Measurements from ENCODE around the gene SMIM23. TPM values are rescaled to one million over a fixed set of nuclear protein-coding genes. Genes with fewer than 3 reads are reported as not detected.

Gene SMIM23
- total RNA-seq, 2 donors from 2014 or later = not detected

GRCh38 chr5:171798418-171798817, 12.8 kb downstream of the SMIM23 start:
- no peaks in the 10 kb centered on the region for H3K4me1 ChIP-seq
- H3K27me3 ChIP-seq = no peaks in the 10 kb centered on the region
- H3K9me3 ChIP-seq = no peaks in the 10 kb centered on the region
- H3K27ac ChIP-seq = no peak overlapping the region
- DNase-seq (ENCODE audit: low spot score) = no peak
- no peak overlapping the region for H3K4me3 ChIP-seq
- no peak for TF ChIP-seq CTCF (IDR thresholded peaks at IDR 0.05)
- H3K36me3 ChIP-seq = no peaks in the 10 kb centered on the region

- no peaks in the 10 kb centered on the region for H3K4me1 ChIP-seq
- no peak overlapping the region for H3K4me3 ChIP-seq
- TF ChIP-seq CTCF (IDR thresholded peaks at IDR 0.05) = no peak
These were observed 16.2 kb downstream of the SMIM23 start for GRCh38 chr5:171801839-171802238.

GRCh38 chr5:171805746-171806145, 20.1 kb downstream of the SMIM23 start:
- Histone ChIP-seq H3K36me3 (no peaks in the 10 kb centered on the region), H3K4me3 (no peak overlapping the region), H3K27ac (no peak overlapping the region), H3K27me3 (peaks cover 0 to 4% of the 10 kb centered on the region in 2 donors), H3K4me1 (no peaks in the 10 kb centered on the region), H3K9me3 (peaks cover 0 to 3% of the 10 kb centered on the region in 2 donors)
- DNase-seq (ENCODE audit: low spot score) = no peak
- TF ChIP-seq CTCF (IDR thresholded peaks at IDR 0.05) = no peak

More at GRCh38 chr5:171801839-171802238, 16.2 kb downstream of the SMIM23 start:
- H3K36me3 ChIP-seq = no peaks in the 10 kb centered on the region
- no peak overlapping the region for H3K27ac ChIP-seq
- H3K9me3 ChIP-seq = no peaks in the 10 kb centered on the region
- no peak for DNase-seq (ENCODE audit: low spot score)
- peaks cover 0 to 4% of the 10 kb centered on the region in 2 donors for H3K27me3 ChIP-seq

- DNase-seq (ENCODE audit: low spot score) = no peak
- H3K27me3 ChIP-seq = peaks cover 0 to 4% of the 10 kb centered on the region in 2 donors
- no peaks in the 10 kb centered on the region for H3K36me3 ChIP-seq
- TF ChIP-seq CTCF (IDR thresholded peaks at IDR 0.05) = no peak
- H3K4me3 ChIP-seq = no peak overlapping the region
- H3K27ac ChIP-seq = no peak overlapping the region
- no peaks in the 10 kb centered on the region for H3K4me1 ChIP-seq
- H3K9me3 ChIP-seq = peaks cover 0 to 16% of the 10 kb centered on the region in 2 donors
These were observed 21.5 kb downstream of the SMIM23 start for GRCh38 chr5:171806976-171807747.

- no peak for TF ChIP-seq CTCF (IDR thresholded peaks at IDR 0.05)
- no peak overlapping the region for H3K4me3 ChIP-seq
- H3K4me1 ChIP-seq = no peaks in the 10 kb centered on the region
- no peaks in the 10 kb centered on the region for H3K36me3 ChIP-seq
- DNase-seq (ENCODE audit: low spot score) = no peak
- peaks cover 0 to 4% of the 10 kb centered on the region in 2 donors for H3K27me3 ChIP-seq
- H3K9me3 ChIP-seq = peaks cover 0 to 16% of the 10 kb centered on the region in 2 donors
- no peak overlapping the region for H3K27ac ChIP-seq
These were observed 22.8 kb downstream of the SMIM23 start for GRCh38 chr5:171808453-171808852.
